ENCODE results near the gene SORL1.

DNA sequence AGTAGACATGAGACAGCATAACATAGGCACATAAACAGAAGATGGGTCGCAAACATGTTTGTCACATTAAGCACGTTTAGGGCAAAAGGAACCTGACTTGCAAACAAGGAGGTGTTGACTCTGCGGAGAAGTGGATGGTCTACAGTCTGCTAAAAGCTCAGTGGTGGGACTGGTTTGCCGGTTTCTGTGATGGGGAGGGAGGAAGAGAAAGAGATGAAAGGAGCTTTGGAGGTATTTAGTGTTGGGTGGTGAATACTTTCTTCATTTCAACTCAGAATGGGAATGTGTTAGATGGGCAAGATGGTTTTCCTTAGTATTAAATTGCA lies 192.0 kb downstream of the SORL1 start:
- TF ChIP-seq, protein P1, sequence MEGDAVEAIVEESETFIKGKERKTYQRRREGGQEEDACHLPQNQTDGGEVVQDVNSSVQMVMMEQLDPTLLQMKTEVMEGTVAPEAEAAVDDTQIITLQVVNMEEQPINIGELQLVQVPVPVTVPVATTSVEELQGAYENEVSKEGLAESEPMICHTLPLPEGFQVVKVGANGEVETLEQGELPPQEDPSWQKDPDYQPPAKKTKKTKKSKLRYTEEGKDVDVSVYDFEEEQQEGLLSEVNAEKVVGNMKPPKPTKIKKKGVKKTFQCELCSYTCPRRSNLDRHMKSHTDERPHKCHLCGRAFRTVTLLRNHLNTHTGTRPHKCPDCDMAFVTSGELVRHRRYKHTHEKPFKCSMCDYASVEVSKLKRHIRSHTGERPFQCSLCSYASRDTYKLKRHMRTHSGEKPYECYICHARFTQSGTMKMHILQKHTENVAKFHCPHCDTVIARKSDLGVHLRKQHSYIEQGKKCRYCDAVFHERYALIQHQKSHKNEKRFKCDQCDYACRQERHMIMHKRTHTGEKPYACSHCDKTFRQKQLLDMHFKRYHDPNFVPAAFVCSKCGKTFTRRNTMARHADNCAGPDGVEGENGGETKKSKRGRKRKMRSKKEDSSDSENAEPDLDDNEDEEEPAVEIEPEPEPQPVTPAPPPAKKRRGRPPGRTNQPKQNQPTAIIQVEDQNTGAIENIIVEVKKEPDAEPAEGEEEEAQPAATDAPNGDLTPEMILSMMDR (conservative IDR thresholded peaks at IDR 0.05; ENCODE audit: low read length), result no peak
- no peak for TF ChIP-seq EZH2phosphoT487 (IDR thresholded peaks at IDR 0.05; ENCODE audit: borderline replicate concordance)

All from Loucy (cell line).